Measurements from ENCODE around the gene SLC24A4.
A peak's percentile ranks its signal among the peaks of the same experiment; 100 is the strongest.
"Not testable (repeated sequence)": the region's sequence is repeated elsewhere in the genome, so short reads cannot be mapped to it uniquely, and the experiment has no call there.

Gene SLC24A4

DNA sequence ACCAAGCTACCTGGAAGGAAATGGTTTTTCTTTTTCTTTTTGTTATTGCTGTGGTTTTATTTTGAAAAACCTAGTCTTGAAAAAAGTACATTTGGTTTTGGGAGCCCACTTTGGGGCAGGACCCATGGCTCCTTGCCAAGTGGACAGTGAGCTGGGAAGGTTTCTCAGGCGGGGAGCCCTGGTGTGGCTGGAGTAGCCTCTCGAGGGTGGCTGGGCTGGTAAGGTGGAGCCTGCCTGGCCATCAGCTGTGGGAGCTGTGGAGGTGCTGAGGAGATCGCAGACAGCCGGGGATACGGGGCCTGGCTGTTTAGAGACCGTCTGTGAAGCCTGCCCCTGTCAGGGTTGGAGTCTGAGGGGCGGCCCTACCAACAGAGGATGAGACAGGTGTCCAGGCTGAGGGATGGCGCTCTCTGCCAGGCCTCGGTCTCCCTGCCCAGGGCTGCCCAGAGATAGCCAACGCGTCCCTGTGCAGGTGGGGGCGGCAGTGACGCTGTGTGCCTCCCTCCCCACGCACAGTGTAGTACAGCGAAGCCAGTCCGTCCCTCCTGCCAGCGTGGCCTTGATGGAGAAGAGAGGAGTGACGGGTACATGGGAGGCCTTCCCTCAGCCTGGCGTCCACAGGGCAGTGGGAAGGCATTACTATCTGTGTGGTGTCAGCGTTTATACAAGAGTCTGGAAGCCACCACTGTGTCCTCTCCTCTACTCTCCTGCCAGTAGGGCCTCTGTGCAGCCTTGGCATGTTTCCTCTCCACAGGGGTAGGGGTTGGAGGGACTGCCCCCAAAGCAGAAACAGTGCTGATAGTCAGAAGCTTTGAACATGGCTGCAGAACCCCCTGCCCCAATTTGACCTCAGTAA lies 196.5 kb downstream of the SLC24A4 start:
- no peak for DNase-seq (ENCODE audit: low read depth in 3 of 3)

DNA sequence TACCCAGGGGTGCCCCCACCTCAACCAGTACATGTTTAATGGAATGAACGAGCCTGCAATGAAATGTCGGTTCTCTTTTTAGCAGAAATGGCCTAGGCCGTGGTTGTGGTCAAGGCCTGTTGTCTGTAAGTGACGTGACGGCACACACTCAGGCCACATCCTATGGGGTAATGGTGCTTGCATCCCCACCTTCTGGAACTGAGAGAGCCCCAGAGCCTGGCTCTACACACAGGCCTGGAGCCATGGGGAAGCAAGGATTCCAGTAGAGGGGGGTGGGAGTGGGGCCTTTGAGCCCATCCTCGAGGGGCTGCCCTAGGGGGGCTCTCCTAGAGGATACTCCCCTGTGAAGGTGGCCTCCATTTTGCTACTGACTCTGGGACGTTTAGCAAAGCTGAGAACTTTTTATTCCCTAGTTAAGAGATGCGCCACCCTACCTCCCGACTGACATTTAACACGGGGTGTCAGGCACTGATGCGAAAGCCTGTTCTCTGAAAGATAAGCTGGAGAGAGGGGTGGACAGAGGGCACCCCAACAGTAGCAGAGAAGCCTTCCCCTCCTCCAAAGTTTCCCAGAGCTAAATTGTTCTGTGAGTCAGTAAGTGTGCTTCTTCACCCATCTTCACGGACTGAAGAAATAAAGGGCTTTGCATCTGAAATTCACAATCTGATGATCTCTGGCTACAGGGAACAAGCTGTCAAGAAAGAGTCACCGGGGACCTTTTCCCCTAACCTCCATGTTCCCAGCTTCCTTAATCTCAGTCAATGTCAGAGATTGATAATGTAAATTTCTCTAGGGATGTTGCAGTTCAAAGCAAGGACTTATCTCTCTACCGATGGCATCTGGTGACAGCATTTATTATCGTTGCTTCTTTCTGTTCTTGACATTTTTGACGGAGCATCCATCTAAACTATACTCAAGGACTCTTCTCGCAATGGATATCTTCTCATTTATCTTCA lies 197.4 kb downstream of the SLC24A4 start:
- DNase-seq (ENCODE audit: low read depth in 3 of 3), result no peak

DNA sequence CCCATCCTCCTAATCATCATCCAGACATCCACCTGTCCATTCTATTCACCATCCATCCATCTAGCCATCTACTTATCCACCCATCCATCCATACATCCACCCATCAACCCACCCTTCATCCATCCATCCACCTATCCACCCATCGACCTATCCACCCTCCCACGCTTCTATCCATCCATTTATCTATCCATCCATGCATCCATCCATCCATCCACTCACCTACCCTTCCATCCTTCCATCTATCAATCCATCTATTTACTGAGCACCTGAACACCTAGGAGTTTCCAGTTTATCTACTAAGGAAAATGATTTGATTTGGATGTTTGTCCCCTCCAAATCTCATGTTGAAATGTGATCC lies 198.1 kb downstream of the SLC24A4 start:
- no peak for DNase-seq (ENCODE audit: low read depth in 3 of 3)

DNA sequence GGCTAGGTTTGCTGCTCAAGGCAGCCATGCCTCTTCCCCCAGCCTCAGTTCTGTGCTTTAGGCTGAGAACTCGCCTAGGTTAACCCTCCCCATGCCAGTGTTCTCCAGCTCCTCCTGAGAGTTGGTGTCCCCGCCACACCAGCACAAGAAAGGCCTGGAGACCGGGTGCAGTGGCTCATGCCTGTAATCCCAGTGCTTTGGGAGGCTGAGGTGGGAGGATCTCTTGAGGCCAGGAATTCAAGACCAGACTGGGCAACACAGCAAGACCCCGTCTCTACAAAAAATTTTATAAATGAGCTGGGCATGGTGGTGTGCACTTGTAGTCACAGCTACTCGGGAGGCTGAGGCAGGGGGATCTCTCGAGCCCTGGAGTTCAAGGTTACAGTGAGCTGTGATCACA lies 200.8 kb downstream of the SLC24A4 start:
- DNase-seq (ENCODE audit: low read depth in 3 of 3), result no peak

DNA sequence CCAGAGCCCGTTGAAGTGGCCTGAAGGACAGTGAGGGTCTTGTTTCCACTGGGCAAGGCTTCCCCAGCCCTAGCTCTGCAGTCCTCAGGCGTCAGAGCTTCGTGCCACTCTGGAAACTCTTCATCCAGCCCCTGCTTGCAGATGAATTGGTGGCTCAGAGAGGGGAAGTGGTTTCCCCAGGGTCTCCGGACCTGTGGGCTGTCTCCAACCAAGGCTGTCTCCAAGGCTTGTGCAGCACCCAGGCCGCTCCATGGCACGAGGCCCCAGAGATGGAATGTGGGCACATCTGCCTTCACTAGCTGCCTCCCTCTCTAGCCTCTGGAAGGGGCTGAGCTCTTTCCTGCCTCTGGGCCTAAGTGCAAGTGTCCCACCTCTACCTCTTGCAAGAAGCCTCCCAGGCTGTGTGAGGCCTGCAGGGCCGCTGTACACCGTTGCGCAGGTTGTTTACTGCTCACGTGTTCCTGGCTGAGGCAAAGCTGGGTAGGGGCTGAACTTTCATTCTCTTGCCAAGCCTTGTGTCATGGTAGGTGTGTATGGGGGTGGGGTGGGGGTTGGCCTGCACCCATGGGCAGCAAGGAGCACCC lies 201.7 kb downstream of the SLC24A4 start:
- DNase-seq (ENCODE audit: low read depth in 3 of 3), result no peak

DNA sequence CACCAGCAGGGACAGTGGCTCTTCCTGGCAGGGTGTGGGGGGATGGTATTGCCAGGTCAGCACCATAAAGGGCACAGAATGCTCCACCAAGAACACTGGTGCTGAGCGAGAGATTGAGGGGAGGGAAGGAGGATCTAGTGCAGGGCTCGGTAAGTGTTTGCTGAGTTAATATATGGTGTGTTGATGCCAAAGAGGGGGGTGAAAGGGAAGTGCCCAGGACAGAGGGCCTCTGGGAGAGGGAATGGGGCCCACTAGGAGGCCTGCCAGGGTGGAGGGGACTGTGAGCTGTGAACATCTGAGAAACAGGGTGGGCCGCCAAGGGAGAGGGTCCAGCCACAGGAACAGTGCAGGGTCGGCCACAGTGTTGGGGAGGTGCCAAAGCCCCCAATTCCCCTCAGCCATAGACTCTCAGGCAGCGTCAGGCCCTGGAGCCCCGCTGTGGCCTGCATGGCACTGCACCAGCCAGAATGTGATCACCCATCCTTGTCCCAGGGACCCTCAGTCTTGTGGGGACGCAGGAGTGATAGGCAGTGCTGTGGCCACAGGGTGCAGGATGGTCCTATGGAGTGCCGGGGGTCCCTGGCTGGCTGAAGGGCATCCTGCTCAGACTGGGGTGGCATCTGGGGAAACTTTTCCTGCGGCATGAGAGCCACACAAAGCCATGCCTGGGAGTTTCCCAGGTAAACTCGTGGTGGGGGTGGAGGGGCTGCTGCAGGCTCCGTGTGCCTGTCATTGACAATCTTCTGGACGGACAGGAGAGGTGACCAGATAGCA lies 202.5 kb downstream of the SLC24A4 start:
- DNase-seq (ENCODE audit: low read depth in 3 of 3), result no peak

DNA sequence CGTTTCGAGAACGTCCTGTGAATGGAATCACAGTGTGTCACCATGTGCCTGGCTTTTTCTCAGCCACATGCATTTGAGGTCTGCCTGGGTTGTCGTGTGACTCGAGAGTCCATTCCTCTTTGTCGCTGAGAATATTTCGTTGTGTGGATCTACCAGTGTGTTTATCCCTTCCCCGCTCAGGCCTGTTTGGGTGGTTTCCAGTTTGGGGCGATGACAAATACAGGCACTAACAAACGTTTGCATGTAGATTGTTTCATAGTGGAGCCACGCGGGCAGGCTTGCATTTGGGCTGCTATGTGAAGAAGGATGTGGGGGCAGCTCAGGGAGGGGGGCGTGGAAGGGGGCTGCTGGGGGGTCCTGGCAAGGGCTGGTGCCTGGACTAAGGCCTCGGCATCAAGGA lies 204.8 kb downstream of the SLC24A4 start:
- DNase-seq (ENCODE audit: low read depth in 3 of 3), result no peak

DNA sequence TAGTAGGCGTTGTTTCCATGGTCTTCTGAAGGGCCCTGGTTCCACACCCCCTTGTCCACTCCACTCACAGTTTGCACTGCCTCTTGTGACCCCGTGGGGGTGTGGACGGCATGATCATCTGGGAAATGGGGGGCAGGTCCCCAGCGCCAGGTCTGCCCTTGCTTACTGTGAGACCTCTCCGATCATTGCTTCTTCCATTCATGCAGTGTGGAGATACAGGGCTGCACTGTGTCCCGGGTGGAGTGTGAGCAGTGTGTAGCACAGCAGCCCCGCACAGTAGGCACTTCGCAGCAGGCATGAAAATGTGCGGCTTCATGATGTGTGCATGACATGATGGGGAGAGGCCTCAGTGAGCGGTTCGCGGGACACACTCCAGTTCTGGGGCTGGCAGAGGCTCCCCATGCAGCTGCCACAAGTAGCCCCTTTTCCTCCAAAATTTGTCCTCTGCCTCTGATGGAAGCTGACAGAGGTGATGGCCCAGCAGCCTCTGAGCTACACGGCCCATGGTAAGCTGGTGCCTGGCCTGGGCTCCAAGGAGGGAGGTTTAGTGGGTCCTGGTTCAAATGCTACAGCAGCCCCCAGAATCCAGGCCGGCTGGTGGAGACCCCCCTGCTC lies 205.6 kb downstream of the SLC24A4 start:
- DNase-seq (ENCODE audit: low read depth in 3 of 3), result no peak

DNA sequence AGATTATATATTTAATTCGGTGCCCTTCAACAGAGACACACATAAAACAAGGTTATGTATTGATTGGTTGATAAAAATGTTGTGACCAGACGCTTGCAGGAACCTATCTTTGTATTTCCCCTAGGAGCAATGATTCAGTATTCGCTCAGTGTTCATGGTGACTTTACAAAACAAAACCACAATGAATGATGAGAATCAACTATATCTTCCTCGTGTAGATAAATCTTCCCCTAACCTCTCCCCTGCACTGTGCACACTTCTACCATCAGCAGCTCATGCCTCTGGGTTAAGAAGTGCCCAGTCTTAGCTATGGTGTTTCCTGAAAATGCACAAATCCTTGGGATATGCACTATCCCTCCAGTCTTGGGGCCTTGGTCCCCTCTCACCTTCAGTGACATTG lies 206.9 kb downstream of the SLC24A4 start:
- no peak for DNase-seq (ENCODE audit: low read depth in 3 of 3)

DNA sequence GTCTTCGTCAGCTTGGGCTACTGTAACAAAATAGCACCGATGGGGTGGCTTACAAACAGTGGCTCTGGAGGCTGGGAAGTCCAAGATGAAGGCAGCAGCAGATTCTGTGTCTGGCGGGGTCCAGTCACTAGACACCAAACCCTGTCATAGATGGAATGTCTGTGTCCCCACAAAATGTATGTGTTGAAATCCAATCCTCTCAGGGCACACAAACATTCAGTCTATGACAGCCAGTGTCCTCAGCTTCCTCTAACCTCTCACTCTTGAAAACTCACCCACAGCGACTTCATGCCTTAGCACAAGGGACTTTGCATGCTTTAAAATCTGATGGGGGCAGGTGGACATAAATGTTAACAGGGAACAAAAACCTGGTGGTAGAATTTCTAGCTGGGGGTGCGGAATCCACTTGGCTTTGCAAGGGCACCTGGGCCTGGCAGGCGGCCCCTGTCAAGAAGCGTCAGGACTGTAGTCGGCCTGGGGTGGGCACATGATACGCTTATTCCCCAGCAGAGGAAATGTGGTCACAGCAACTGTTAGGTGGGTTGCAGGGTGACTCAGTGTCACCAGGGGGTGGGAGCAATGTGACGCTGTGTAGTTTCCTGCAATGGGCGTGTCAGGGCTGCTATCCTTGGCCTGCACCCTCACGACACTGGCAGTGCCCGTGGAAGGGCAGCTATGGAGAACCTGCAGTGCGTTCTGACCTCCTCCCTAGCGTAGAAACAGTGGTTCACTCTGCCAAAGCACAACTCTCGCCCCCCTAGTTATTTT lies 208.3 kb downstream of the SLC24A4 start:
- DNase-seq (ENCODE audit: low read depth in 3 of 3), result peak in 2 of 3 experiments; percentile 17 to 39

DNA sequence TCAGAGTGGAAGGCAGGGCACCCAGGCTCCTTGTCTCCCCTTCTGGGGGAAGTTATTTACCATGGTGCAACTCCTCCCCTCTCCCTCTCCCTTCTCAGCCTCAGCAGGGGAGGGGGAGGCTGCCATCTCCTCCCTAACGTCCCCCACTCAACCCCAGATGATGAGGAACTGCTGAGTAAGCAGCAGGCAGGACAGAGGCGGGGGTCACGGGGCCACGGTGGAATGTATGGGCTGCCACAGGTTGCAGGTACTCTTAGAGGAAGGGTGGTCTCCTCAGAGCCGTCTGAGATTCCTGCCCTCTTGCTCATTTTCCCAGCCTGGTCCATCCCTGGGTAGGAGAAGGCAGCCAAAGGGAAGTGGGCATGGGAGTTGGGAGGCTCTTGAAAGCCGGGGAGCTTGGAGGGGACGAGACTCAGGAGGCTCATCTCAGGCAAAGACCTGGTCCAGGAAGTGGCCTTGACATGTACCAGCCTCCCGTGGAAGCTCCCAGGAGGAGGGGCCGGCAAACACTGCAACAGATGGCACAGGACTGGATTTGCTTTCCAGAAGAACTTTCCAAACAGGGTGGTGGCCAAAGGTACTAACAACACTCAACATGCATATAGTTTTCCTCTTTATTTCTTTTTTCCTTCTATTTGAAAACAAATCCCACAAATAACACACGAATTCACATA lies 209.7 kb downstream of the SLC24A4 start:
- DNase-seq (ENCODE audit: low read depth in 3 of 3), result no peak

DNA sequence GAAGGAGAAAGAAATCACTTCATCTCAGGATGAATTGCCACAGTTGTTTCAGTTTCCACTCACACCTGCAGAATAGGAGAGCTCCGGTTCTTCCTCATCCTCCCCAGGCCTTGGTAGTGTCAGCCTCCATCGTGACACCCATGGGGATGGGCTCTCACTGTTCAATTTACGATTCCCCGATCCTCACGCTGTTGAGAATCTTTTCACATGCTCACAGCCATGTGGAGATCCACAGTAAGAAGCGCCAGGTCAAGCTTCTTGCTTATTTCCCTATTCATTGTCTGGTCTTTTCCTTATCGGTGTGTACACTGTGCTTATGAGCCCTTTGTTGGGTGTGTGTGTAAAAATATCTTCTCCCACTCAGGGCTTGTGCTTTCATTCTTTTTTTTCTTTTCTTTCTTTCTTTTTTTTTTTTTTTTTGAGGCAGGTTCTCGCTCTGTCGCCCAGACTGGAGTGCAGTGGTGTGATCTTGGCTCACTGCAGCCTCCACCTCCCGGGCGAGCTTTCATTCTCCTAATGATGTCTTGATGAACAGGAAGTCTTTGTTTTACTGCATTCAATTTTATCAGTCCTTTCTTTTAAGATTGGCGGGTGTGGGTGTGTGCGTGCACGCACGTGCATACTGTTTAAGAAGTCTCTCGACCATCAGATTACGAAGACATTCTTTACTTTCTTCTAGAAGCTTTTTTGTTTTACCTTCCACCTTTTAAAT lies 212.1 kb downstream of the SLC24A4 start:
- DNase-seq (ENCODE audit: low read depth in 3 of 3), result no peak

DNA sequence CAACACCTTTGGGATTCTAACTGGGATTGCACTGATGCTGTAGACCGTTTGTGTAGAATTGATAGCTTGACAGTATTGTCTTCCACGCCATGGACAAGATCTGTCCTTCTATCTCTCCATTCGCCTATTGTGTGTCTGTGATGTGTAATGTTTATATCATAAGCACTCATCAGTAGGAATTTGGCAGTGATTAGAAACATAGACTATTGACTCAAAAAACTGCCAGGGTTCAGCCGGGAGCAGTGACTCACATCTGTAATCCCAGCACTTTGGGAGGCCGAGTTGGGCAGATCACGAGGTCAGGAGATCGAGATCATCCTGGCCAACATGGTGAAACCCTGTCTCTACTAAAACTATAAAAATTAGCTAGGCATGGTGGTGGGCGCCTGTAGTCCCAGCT lies 213.3 kb downstream of the SLC24A4 start:
- not testable (repeated sequence) for DNase-seq (ENCODE audit: low read depth in 3 of 3)

DNA sequence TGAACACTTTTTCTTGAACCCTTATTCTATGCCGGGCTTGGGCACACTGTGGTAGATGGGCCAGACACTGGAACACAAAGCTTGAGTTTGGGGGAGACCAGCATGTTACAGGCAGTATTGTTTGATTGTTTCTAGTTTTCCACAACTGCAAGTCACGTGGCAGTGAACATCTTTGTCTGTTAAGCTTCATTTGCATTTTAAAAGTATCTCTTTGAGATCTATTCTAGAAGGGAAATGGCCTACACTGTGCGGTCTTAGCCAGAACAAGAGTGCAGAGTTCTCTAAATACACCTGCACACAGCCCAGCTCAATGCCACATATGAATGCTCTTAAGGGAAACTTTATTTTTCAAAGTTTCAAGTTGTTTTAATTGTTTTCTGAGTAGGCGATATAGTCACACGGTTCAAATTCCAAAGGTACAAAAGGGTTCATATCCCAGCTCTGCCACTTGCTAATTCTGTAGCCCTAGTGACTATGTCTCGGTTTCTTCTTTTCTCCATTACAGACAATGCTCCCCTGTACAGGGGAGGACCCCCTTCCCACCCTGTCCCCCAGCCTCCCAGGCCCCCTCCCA lies 215.5 kb downstream of the SLC24A4 start:
- DNase-seq (ENCODE audit: low read depth in 3 of 3), result no peak

DNA sequence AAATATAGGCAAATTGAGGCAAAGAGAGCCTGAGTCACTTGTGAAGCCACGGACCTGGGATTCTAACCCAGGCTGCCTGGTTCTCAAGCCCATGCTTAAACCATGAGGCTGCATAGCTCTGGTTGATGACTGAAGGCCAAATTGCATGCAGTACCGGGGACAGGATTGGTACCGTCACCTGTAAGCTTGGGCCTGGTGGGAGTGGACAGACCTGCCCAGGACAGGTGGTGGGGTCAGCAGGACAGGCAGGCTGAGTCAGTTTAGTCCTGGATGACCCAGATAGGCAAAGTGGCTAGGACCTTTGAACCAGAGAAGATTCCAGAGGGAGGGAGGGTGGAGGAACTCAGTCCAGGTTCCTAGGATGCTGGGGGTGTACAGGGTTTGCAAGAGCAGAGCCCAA lies 216.5 kb downstream of the SLC24A4 start:
- no peak for DNase-seq (ENCODE audit: low read depth in 3 of 3)

DNA sequence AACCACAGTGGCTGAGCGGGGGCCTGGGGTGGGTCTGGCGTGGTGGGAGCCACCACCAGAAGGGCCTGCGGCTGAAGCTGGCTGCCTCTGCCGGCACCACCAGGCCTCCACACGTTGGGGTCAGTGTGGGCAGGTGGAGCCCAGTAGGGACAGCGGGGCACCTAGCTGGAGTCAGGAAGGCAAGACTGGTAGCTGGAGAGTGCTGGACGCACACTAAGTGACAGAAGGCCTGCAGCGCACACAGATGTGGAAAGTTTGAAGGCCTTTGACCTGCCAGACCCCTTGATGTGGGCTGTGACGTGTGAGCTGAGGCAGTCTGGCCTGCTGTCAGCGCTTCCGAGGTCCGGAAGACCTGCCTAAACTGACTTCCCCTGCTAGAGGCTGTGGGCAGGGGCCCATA lies 216.9 kb downstream of the SLC24A4 start:
- DNase-seq (ENCODE audit: low read depth in 3 of 3), result no peak

DNA sequence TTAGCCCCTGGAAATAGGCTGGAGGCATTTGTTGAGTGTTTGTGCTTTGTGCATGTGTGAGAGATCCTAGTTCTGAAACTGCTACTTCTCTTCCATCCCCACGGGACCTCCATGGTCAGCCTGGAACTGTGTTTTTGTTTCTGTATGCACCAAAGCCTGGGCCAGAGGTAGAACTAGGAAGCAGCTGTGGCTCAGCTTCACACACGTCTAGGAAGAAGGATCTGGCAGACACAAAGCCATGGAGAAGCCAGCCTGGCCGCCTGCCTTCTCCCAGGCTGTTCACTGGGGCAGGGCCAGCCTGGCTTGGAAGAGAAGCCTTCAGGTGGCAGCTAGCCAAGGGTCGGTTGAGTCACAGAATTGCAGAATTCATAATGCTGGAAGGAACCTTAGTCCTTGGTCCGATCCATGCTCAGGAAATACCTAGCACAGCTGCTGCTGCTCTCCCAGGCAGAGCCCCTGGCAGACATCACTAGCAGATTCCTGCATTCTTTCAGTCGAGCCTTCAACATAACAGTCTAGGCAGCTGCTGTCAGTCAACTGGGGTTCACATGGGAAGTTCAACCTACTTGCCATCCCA lies 217.6 kb downstream of the SLC24A4 start:
- DNase-seq (ENCODE audit: low read depth in 3 of 3), result no peak

DNA sequence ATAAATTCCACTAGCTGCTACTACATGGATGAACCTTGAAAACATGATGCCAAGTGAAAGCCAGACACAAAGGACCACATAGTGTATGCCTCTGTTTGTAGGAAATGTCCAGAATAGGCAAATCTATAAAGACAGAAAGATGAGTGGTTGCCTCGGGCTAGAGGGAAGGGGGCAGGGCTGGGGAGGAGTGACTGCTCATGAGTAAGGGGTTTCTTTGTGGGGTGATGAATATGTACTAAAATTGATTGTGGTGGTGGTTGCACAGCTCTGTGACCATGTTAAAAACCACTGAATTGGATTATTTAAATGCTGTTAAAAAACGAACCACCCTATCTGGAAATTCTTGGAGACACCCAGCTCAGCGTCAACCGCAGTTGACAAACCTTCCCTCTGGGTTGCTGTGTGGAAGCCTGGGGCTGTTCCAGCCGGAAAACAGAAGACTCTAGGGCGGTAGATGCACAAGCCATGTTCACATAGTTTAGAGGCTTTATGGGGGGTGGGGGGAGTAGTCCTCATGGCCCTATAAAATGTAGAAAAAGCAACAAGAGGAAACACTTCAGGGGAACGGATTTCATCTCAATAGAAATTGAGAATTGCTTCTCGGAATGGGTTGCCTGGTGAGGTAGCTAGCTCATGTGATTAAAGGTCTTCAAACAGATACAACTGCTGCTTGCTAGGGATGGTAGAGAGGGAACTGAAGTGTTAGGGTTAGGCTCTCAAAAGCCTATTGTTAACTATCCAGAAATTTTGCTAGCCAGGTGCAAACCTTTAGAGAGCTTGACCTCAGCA lies 220.0 kb downstream of the SLC24A4 start:
- DNase-seq (ENCODE audit: low read depth in 3 of 3), result no peak

All from stimulated activated CD4-positive, alpha-beta T cell treated with anti-CD3 and anti-CD28 coated beads, TNF-alpha, amount 100 ng/mL, for 4 hours (primary cell).